Nephron (organoid): Measurements from ENCODE around the gene EXOC6.

Experiments
- H3K27ac Mint-ChIP-seq, 3 experiments: 2 replicates each; pipeline ENCODE4 v1.8.0; 2020; ENCODE audit warnings: mixed read lengths in 3 of 3, mild to moderate bottlenecking in 2 of 3, moderate library complexity in 1 of 3
- H3K27me3 Mint-ChIP-seq: 2 replicates; pipeline ENCODE4 v1.8.0; 2021; ENCODE audit warnings: low read depth, mild to moderate bottlenecking, moderate library complexity, mixed read lengths
- H3K36me3 Mint-ChIP-seq: 2 replicates; pipeline ENCODE4 v1.8.0; 2020; ENCODE audit warnings: low read depth, mixed read lengths
- H3K4me1 Mint-ChIP-seq: 2 replicates; pipeline ENCODE4 v1.8.0; 2020; ENCODE audit warnings: mixed read lengths
- H3K4me3 Mint-ChIP-seq, 3 experiments: 2 replicates each; pipeline ENCODE4 v1.8.0; 2020; ENCODE audit warnings: mild to moderate bottlenecking in 3 of 3, mixed read lengths in 3 of 3, moderate library complexity in 2 of 3
- H3K9me3 Mint-ChIP-seq: 2 replicates; pipeline ENCODE4 v1.8.0; 2020; ENCODE audit warnings: mixed read lengths
- TF ChIP-seq, protein P1 (sequence below), 3 experiments: fragments of 200-600 bp; sonication (generic); IDR thresholded peaks; one replicate each; pipeline ENCODE4 v1.5.0; 2021; ENCODE audit warnings: antibody characterized with exemption in 3 of 3; ENCODE audit not compliant: unreplicated experiment in 3 of 3

Gene EXOC6, protein sequence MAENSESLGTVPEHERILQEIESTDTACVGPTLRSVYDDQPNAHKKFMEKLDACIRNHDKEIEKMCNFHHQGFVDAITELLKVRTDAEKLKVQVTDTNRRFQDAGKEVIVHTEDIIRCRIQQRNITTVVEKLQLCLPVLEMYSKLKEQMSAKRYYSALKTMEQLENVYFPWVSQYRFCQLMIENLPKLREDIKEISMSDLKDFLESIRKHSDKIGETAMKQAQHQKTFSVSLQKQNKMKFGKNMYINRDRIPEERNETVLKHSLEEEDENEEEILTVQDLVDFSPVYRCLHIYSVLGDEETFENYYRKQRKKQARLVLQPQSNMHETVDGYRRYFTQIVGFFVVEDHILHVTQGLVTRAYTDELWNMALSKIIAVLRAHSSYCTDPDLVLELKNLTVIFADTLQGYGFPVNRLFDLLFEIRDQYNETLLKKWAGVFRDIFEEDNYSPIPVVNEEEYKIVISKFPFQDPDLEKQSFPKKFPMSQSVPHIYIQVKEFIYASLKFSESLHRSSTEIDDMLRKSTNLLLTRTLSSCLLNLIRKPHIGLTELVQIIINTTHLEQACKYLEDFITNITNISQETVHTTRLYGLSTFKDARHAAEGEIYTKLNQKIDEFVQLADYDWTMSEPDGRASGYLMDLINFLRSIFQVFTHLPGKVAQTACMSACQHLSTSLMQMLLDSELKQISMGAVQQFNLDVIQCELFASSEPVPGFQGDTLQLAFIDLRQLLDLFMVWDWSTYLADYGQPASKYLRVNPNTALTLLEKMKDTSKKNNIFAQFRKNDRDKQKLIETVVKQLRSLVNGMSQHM

DNA sequence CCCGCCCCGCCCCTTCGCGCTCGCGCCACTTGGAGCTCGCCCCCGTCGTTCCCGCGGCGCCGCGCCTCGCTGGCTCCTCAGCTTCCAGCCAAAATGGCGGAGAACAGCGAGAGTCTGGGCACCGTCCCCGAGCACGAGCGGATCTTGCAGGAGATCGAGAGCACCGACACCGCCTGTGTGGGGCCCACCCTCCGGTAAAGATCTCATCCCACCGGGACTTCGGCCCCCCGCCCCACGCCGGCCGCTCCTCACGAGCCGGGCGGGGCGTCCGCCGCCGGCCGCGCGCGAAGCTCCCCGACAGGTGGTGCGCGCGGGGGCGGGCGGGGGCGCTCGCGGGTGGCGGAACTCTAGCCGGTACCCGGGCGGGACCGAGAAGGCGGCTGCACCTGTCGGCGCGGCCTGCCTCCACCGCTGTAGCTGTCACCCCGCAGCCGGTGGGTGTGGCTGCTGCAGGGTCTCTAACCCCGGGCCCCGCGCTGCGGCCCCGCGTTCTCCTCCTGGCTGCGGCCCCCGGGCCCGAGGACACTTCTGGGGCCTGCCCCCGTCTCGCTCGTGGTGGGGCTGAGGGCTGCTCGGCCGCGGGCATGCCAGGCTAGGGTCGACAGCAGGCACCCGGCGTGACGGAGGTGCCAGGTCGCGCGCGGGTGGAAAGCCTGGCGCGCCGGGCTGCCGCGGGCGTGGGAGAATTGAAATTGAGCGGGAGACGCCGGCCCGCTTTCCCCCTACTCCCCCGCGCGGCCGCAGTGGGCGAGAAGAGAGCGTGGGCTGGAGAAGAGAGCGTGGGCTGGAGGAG, at the start of gene EXOC6:
EXOC6 (plus strand) TSS at position 80 of the 793 bp plus-strand sequence; CDS start at position 94, 14 bp downstream.
- Mint-ChIP-seq H3K4me1 (peaks cover 19% of the 10 kb centered on the region), H3K36me3 (peaks cover 2% of the 10 kb centered on the region), H3K27me3 (no peaks in the 10 kb centered on the region), H3K4me3 (peak within 1 kb of the TSS; percentile 88 to 99 (median 98)), H3K27ac (peak within 1 kb of the TSS; percentile 78 to 92 (median 80)), H3K9me3 (peaks cover 2% of the 10 kb centered on the region)
- TF ChIP-seq, protein P1, sequence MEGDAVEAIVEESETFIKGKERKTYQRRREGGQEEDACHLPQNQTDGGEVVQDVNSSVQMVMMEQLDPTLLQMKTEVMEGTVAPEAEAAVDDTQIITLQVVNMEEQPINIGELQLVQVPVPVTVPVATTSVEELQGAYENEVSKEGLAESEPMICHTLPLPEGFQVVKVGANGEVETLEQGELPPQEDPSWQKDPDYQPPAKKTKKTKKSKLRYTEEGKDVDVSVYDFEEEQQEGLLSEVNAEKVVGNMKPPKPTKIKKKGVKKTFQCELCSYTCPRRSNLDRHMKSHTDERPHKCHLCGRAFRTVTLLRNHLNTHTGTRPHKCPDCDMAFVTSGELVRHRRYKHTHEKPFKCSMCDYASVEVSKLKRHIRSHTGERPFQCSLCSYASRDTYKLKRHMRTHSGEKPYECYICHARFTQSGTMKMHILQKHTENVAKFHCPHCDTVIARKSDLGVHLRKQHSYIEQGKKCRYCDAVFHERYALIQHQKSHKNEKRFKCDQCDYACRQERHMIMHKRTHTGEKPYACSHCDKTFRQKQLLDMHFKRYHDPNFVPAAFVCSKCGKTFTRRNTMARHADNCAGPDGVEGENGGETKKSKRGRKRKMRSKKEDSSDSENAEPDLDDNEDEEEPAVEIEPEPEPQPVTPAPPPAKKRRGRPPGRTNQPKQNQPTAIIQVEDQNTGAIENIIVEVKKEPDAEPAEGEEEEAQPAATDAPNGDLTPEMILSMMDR (IDR thresholded peaks at IDR 0.05; ENCODE audit: unreplicated experiment in 3 of 3), result no peak

DNA sequence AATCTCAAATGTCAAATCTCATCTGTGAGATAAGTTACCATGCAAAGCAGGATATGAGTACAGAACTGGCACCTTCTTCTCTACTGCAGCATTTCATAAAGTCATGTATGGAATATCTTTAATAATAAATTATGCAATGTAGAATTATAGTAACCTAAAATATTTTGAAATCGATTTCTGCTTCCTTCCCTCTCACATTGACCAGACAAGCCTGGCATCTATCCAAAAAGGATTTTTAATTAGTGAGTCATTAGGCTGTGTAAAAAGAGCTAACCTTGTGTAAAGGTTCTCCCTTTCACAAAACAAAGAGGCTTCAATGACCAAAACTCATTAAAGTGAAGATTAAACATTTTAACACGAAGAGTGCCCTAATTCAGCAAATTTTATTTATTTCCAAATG, 48.8 kb upstream of the EXOC6 start:
- Mint-ChIP-seq H3K4me3 (no peak overlapping the region), H3K27ac (no peak overlapping the region), H3K36me3 (no peaks in the 10 kb centered on the region), H3K27me3 (no peaks in the 10 kb centered on the region), H3K4me1 (no peaks in the 10 kb centered on the region), H3K9me3 (peaks cover 13% of the 10 kb centered on the region)
- TF ChIP-seq, protein P1 (IDR thresholded peaks at IDR 0.05; ENCODE audit: unreplicated experiment in 3 of 3), result no peak

DNA sequence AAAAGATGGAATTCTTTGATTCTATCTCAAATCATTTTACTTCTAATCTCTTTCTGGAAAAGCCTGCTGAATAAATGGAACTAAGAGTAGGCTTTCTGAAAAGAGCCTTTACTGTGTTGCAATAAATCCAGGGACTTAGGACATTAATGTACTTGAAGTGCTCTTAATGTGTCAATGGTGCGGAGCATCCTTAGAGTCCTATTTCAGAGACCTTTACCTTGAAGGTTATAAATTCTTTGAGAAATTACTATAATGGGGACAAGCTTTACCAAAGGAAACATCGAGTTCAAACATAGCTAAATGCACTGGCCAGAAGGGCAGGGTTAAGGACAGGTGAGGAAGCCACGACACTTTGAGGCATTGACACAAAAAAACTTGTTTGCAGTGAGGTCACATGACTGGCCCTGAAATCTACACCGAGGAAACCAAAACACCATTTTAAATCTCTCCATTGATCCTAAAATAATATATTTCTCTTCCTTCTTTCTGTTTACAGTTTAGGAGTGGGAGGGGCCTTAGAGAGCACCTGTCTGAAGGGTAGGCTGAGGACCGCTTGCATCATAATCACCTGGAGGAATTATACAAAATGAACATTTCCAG, 48.1 kb upstream of the EXOC6 start:
- no peak overlapping the region for H3K27ac Mint-ChIP-seq
- H3K27me3 Mint-ChIP-seq, result no peaks in the 10 kb centered on the region
- H3K4me1 Mint-ChIP-seq, result no peaks in the 10 kb centered on the region
- no peak overlapping the region for H3K4me3 Mint-ChIP-seq
- no peaks in the 10 kb centered on the region for H3K36me3 Mint-ChIP-seq
- peaks cover 13% of the 10 kb centered on the region for H3K9me3 Mint-ChIP-seq
- TF ChIP-seq, protein P1 (IDR thresholded peaks at IDR 0.05; ENCODE audit: unreplicated experiment in 3 of 3), result no peak

DNA sequence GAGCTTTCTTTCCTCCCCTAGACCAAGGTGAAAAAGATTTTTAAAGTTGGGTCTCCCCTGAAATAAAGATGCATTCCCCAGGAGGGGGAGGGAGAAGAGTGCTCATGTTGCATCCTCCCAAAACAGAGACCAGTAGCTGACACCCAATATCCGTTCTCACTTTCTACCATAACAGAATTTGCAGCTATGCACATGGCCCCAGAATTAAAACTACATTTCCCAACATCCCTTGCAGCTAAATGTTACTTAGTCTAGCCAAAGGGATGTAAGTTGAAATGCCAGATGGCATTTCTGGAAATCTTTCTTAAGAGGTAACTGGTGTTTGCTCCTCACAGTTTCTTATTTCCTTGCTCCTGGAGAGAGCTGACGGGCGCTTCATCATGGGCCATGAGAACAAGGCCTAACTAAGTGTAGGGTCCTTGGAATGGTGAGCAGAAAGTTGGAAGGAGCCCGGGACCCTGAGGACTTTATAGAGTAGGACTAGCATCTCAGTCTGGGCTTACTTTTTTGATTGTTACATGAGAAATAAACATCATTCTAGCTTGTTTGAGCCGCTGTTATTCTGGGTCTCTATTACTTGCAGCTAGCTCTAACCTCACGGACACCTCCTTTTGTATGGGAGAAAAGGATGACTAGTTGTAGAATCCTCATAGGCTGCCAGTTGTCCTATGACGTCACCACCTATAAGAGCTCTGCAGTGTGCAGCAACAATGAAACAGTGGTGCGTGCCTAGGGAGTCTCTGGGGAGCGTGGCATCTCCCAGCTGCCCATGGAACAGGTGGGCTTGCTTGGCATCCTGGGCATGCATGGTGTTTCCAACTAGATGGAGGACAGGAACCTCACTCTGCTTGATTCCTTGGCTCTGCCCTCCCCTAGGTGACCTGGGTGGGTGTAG, 46.1 kb upstream of the EXOC6 start:
- Mint-ChIP-seq H3K4me1 (no peaks in the 10 kb centered on the region), H3K27ac (no peak overlapping the region), H3K27me3 (peaks cover 3% of the 10 kb centered on the region), H3K9me3 (peaks cover under 1% of the 10 kb centered on the region), H3K36me3 (no peaks in the 10 kb centered on the region), H3K4me3 (no peak overlapping the region)
- TF ChIP-seq, protein P1 (IDR thresholded peaks at IDR 0.05; ENCODE audit: unreplicated experiment in 3 of 3), result no peak

DNA sequence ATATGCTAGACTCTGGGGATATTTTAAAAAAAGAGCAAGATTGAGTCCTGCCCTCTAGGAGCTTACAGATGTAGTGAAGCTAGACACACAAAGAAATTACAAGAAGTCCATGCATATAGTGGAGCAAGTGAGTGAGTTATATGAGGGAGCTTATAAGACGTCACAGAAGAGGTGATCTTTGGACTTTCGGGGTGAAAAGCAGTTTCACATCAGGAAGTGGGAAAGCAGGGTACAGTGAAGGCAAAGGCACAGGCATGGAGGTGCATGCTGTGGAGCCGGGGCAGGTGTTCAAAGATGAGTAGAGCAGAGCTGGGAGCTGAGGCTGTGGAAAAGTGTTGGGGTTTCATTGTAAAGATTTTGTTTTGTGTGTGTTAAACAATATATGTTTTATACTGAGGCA, 38.5 kb upstream of the EXOC6 start:
- TF ChIP-seq, protein P1 (IDR thresholded peaks at IDR 0.05; ENCODE audit: unreplicated experiment in 3 of 3), result no peak
- no peaks in the 10 kb centered on the region for H3K4me1 Mint-ChIP-seq
- H3K4me3 Mint-ChIP-seq, result no peak overlapping the region
- H3K27me3 Mint-ChIP-seq, result peaks cover 14% of the 10 kb centered on the region
- H3K27ac Mint-ChIP-seq, result no peak overlapping the region
- no peaks in the 10 kb centered on the region for H3K36me3 Mint-ChIP-seq
- H3K9me3 Mint-ChIP-seq, result no peaks in the 10 kb centered on the region
